NCI-H2196 (cell line): ENCODE data around the gene SH3BP5.

Source experiments
- DNase-seq: peaks from one replicate; lab custom pipeline; 2025; ENCODE audit not compliant: unreplicated experiment; lab: John Stamatoyannopoulos, UW

The SH3BP5 gene

GRCh38 chr3:15300323-15301078 lies 31.9 kb downstream of the SH3BP5 start:
- no peak for DNase-seq

DNA sequence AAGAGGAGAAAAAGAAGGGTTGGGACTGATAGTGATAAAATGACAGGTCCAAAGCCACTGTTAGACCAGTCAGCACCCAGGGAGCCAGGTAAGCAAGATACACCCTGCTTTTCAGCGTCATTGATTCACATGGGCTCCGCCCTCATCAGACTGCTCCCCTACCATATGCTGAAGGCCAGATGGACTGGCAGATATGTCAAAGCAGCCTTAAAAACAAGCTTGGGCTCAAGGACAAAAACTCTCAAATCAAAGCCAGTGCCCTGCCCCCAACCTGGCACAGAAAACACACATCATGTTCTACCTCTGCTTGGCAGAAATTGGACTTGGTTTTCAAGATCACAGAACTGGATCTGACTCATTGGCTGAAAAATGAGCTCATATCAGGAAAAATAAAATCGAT lies 33.4 kb downstream of the SH3BP5 start:
- no peak for DNase-seq

DNA sequence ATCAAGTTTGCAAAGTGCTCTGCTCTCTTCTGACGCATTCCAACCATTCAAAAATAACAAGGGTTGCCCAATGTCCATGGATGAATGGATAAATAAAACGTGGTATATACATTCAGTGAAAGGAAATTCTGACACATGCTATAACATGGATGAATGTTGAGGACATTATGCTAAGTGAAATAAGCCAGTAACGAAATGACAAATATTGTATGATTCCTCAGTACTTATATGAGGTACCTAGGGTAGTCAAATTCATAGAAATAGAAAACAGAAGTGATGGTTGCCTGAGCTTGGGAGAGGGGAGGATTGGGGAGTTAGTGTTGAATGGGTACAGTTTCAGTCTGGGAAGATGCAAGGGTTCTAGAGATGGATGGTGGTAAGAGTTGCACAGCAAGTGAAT lies 33.9 kb downstream of the SH3BP5 start:
- no peak for DNase-seq

DNA sequence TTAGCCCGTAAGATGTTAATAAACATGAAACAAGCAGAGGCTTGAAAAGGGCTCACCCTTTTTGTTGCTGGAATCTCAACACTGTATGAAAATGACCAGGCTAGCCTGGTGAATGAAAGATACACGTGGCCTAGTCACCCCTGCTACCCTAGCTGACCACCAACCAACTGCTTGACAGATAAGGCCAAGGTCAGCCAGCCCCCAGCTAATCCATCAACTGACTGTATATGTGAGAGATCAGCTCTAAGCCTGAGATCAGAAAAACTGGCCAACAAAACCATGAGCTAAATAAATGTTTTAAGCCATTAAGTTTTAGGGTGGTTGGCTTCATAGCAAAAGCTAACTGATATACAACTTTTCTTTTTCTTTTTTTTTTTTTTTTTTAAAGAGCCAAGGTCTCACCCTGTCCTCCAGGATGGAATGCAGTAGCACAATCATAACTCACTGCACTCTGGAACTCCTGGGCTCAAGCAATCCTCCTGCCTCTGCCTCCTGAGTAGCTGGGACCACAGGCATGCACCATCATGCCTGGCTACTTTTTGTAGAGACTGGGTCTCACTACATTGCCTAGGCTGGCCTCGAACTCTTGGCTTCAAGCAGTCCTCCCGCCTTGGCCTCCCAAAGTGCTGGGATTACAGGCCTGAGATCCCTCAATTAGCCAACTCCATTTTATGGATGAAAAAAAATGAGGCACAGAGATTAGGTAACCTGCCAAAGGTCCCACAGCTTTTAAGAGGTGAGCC lies 34.6 kb downstream of the SH3BP5 start:
- DNase-seq = no peak

DNA sequence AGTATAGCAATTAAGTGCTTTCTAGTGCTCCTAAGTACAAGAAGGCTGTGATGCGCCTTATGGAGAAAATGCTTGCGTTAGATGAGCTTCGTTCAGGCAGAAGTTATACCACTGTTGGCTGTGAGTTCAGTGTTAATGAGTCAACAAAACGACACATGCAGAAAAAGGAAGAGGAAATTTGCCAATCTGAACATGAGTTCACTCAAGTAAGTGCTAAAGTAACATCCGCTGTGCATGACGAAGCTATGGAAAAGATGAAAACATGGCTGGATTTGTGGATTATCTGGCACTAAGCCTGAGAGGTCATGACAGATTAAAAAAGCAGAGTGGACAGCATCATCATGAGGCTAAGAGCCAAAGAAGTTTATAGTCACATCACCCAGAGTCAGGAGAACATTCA lies 36.9 kb downstream of the SH3BP5 start:
- DNase-seq = no peak

GRCh38 chr3:15294929-15295328 lies 37.5 kb downstream of the SH3BP5 start:
- no peak for DNase-seq

DNA sequence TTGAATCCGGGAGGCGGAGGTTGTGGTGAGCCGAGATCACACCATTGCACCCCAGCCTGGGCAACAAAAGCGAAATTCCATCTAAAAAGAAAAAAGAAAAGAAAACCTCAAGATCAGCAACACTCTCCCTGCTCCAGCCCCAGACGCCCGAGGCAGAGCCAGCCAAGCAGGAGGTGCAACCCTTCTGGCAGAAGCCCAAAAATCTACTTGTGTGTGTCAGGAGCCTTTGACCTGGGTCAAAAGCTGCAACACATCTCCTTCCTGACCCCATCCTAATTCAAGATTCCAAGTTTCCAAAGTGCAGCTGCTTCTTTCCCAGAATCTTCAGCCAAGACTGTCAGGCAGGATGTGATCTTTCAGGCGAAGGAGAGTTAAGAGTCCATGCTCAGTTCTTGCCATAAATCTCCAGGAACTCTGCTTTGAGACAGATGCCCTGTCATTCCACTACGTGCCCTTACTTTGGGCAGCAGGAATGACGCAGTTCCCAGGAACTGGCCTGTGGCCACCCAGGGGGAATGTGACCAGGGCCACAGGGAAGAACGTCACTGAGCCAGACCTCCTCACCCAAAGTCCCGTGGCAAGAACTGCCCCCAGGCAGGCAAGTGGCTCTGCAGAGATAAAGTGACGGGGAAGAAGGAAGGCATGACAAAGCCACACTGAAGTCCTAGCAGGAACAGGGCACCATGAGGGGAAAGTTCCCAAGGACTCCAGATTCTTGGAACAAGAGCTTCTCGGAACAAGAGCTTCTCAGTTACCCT lies 39.4 kb downstream of the SH3BP5 start:
- DNase-seq = peak; percentile 3

GRCh38 chr3:15291589-15292541 lies 40.5 kb downstream of the SH3BP5 start:
- no peak for DNase-seq

DNA sequence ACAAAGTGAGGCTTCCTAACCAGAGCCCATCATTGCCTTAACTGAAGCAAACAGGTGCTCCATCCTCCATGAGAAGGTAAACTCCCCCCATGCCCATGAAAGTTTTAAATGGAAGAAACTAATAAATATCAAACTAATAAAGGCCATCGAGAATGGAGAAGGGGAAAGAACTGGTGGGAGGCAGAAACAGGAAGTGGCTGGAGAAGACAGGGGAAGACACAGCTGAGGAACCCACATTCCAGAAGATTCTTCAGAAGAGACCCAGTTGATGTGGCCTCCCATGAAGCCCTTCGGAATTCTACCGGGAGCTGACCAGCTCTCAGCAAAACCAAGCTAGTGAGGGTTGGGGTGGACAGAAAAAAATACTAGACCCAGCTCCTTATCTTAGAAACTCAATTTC lies 41.6 kb downstream of the SH3BP5 start:
- no peak for DNase-seq

- DNase-seq = no peak
Measured at GRCh38 chr3:15289661-15290060, 42.7 kb downstream of the SH3BP5 start.

- DNase-seq = no peak
Measured at GRCh38 chr3:15288331-15289035, 43.9 kb downstream of the SH3BP5 start.

GRCh38 chr3:15287565-15288330 lies 44.6 kb downstream of the SH3BP5 start:
- no peak for DNase-seq

DNA sequence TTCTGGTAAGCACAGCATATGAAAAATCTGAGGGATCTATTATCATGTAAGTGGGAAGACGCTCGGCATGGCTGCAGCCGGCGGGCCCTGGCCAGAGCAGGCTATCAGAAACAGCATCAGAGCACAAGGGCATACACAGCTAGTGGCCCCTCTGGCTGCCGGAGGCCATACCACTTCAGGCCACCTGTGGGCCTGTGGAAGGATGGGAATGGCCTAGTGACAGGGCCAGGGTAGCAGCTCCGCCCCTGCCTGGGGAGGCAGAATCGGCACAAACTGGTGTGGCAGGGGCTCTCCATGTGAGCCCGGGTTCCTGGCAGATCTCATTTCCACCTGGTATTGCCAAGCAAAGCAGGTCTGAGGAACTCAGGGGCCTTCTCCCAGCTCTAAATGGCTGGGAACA lies 46.4 kb downstream of the SH3BP5 start:
- DNase-seq = no peak

DNA sequence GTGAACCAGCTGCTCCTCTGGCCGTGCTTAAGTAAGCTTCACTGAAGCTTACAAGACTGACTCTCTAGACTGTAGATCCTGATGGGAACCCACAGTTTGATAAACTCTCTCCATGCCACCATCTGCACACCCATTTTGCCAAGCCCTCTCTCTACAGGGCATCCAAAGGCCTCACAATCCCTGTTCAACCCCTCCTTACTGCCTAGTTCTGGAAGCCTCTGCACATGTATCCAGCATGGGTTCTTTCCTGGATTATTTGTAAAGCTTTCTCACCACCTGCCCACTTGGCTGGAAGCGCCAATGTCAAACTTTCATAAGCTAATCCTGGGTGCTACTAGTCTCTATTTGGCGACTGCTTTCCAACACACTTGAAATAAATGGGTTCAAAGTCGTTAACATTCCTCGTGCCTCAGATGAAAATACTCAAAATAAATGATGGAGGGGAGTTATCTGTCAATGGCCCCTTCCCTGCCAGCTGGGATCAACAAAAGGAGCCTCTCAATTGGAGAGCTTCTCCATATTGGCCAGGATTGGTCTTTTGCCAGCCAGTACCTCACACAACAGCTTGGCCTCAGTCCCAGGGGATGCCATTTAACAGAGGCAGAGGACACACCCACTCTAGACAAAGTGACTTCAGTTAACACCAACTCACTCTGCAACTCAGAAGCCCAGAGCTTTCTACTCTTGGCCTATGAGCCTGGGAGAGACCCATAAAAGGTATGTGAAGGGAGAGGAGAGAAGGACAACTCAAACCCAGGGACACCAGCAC lies 48.1 kb downstream of the SH3BP5 start:
- DNase-seq = peak; percentile 83

DNA sequence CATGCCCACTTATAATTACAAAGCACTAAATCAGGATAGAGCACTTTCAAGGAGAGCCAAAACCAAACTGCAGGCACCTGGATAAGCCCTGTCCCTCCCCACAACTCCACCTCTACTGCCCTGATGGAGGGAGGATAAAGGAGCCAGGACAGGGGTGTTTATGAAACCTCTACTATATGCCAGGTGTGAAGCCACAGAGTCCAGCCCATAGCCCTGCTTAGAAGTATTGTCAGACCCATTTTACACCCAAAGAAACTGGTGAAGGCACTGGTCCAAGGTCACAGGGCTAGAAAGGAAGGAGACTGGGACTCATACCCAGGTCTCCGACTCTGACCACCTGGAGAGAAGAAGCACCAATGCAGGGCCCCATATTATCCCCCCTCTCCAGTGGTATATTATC lies 48.7 kb downstream of the SH3BP5 start:
- no peak for DNase-seq

- DNase-seq = no peak
Measured at GRCh38 chr3:15281817-15282216, 50.6 kb downstream of the SH3BP5 start.

- DNase-seq = no peak
Measured at GRCh38 chr3:15280853-15281532, 51.4 kb downstream of the SH3BP5 start.
